ENCODE data around the gene ATG5.
A peak's percentile ranks its signal among the peaks of the same experiment; 100 is the strongest.
"Not testable (repeated sequence)": the region's sequence is repeated elsewhere in the genome, so short reads cannot be mapped to it uniquely, and the experiment has no call there.

The ATG5 gene

GRCh38 chr6:106270414-106270813 is 55.1 kb downstream of the ATG5 start:
- ATAC-seq (replicated peaks; ENCODE audit: extremely low read depth, poor library complexity, severe bottlenecking), result no peak
- Mint-ChIP-seq H3K4me1 (peaks cover 33% of the 10 kb centered on the region), H3K27me3 (no peaks in the 10 kb centered on the region), H3K36me3 (ENCODE audit: insufficient read depth) (peaks cover 3% of the 10 kb centered on the region), H3K9me3 (peaks cover 6% of the 10 kb centered on the region), H3K27ac (ENCODE audit: low read depth) (no peak overlapping the region), H3K4me3 (no peak overlapping the region)
- DNase-seq (ENCODE audit: low spot score in 2 of 2), result no peak

- Mint-ChIP-seq H3K9me3 (peaks cover 14% of the 10 kb centered on the region), H3K4me1 (peaks cover 43% of the 10 kb centered on the region)
- DNase-seq (ENCODE audit: low spot score in 2 of 2); ATAC-seq (replicated peaks; ENCODE audit: extremely low read depth, poor library complexity, severe bottlenecking); H3K27me3 Mint-ChIP-seq; H3K4me3 Mint-ChIP-seq; H3K27ac Mint-ChIP-seq (ENCODE audit: low read depth); H3K36me3 Mint-ChIP-seq (ENCODE audit: insufficient read depth): not testable (repeated sequence)
These were observed 56.2 kb downstream of the ATG5 start for GRCh38 chr6:106269268-106269919.

- not testable (repeated sequence) for H3K36me3 Mint-ChIP-seq (ENCODE audit: insufficient read depth); DNase-seq (ENCODE audit: low spot score in 2 of 2); H3K27ac Mint-ChIP-seq (ENCODE audit: low read depth); H3K27me3 Mint-ChIP-seq; H3K4me3 Mint-ChIP-seq; ATAC-seq (replicated peaks; ENCODE audit: extremely low read depth, poor library complexity, severe bottlenecking)
- peaks cover 14% of the 10 kb centered on the region for H3K9me3 Mint-ChIP-seq
- H3K4me1 Mint-ChIP-seq, result peaks cover 48% of the 10 kb centered on the region
These were observed 57.1 kb downstream of the ATG5 start for GRCh38 chr6:106268500-106268899.

GRCh38 chr6:106264433-106264832 is 61.1 kb downstream of the ATG5 start:
- DNase-seq (ENCODE audit: low spot score in 2 of 2); H3K36me3 Mint-ChIP-seq (ENCODE audit: insufficient read depth); ATAC-seq (replicated peaks; ENCODE audit: extremely low read depth, poor library complexity, severe bottlenecking); H3K4me3 Mint-ChIP-seq; H3K27me3 Mint-ChIP-seq: not testable (repeated sequence)
- peak overlapping the region; percentile 14 for H3K27ac Mint-ChIP-seq (ENCODE audit: low read depth)
- H3K4me1 Mint-ChIP-seq, result peaks cover 51% of the 10 kb centered on the region
- H3K9me3 Mint-ChIP-seq, result peaks cover 14% of the 10 kb centered on the region

- not testable (repeated sequence) for H3K27ac Mint-ChIP-seq (ENCODE audit: low read depth); H3K36me3 Mint-ChIP-seq (ENCODE audit: insufficient read depth); ATAC-seq (replicated peaks; ENCODE audit: extremely low read depth, poor library complexity, severe bottlenecking); H3K4me3 Mint-ChIP-seq; H3K27me3 Mint-ChIP-seq; DNase-seq (ENCODE audit: low spot score in 2 of 2); H3K9me3 Mint-ChIP-seq
- peaks cover 22% of the 10 kb centered on the region for H3K4me1 Mint-ChIP-seq
These were observed 65.8 kb downstream of the ATG5 start for GRCh38 chr6:106259748-106260147.

GRCh38 chr6:106258726-106259125 is 66.8 kb downstream of the ATG5 start:
- Mint-ChIP-seq H3K4me1 (peaks cover 19% of the 10 kb centered on the region), H3K36me3 (ENCODE audit: insufficient read depth) (peaks cover 7% of the 10 kb centered on the region), H3K27ac (ENCODE audit: low read depth) (no peak overlapping the region), H3K4me3 (no peak overlapping the region), H3K27me3 (no peaks in the 10 kb centered on the region), H3K9me3 (no peaks in the 10 kb centered on the region)
- no peak for DNase-seq (ENCODE audit: low spot score in 2 of 2)
- no peak for ATAC-seq (replicated peaks; ENCODE audit: extremely low read depth, poor library complexity, severe bottlenecking)

- Mint-ChIP-seq H3K9me3 (no peaks in the 10 kb centered on the region), H3K27me3 (no peaks in the 10 kb centered on the region), H3K4me1 (peaks cover 24% of the 10 kb centered on the region), H3K4me3 (no peak overlapping the region), H3K36me3 (ENCODE audit: insufficient read depth) (peaks cover 3% of the 10 kb centered on the region), H3K27ac (ENCODE audit: low read depth) (no peak overlapping the region)
- DNase-seq (ENCODE audit: low spot score in 2 of 2) (no peak), ATAC-seq (replicated peaks; ENCODE audit: extremely low read depth, poor library complexity, severe bottlenecking) (no peak)
These were observed 68.4 kb downstream of the ATG5 start for GRCh38 chr6:106257195-106257594.

GRCh38 chr6:106256201-106256968 is 69.2 kb downstream of the ATG5 start:
- no peaks in the 10 kb centered on the region for H3K9me3 Mint-ChIP-seq
- no peak for ATAC-seq (replicated peaks; ENCODE audit: extremely low read depth, poor library complexity, severe bottlenecking)
- H3K4me1 Mint-ChIP-seq, result peaks cover 19% of the 10 kb centered on the region
- no peak for DNase-seq (ENCODE audit: low spot score in 2 of 2)
- no peak overlapping the region for H3K27ac Mint-ChIP-seq (ENCODE audit: low read depth)
- no peaks in the 10 kb centered on the region for H3K36me3 Mint-ChIP-seq (ENCODE audit: insufficient read depth)
- H3K4me3 Mint-ChIP-seq, result no peak overlapping the region
- H3K27me3 Mint-ChIP-seq, result no peaks in the 10 kb centered on the region

GRCh38 chr6:106255306-106255705 is 70.3 kb downstream of the ATG5 start:
- Mint-ChIP-seq H3K27ac (ENCODE audit: low read depth) (no peak overlapping the region), H3K27me3 (no peaks in the 10 kb centered on the region), H3K36me3 (ENCODE audit: insufficient read depth) (peaks cover 4% of the 10 kb centered on the region), H3K9me3 (no peaks in the 10 kb centered on the region), H3K4me1 (peaks cover 26% of the 10 kb centered on the region), H3K4me3 (no peak overlapping the region)
- no peak for ATAC-seq (replicated peaks; ENCODE audit: extremely low read depth, poor library complexity, severe bottlenecking)
- DNase-seq (ENCODE audit: low spot score in 2 of 2), result no peak

GRCh38 chr6:106254636-106255035 is 70.9 kb downstream of the ATG5 start:
- DNase-seq (ENCODE audit: low spot score in 2 of 2), result no peak
- H3K4me3 Mint-ChIP-seq, result no peak overlapping the region
- H3K9me3 Mint-ChIP-seq, result no peaks in the 10 kb centered on the region
- H3K36me3 Mint-ChIP-seq (ENCODE audit: insufficient read depth), result peaks cover 4% of the 10 kb centered on the region
- no peaks in the 10 kb centered on the region for H3K27me3 Mint-ChIP-seq
- peaks cover 33% of the 10 kb centered on the region for H3K4me1 Mint-ChIP-seq
- H3K27ac Mint-ChIP-seq (ENCODE audit: low read depth), result no peak overlapping the region
- ATAC-seq (replicated peaks; ENCODE audit: extremely low read depth, poor library complexity, severe bottlenecking), result no peak

GRCh38 chr6:106253731-106254130 is 71.8 kb downstream of the ATG5 start:
- DNase-seq (ENCODE audit: low spot score in 2 of 2) (no peak), ATAC-seq (replicated peaks; ENCODE audit: extremely low read depth, poor library complexity, severe bottlenecking) (no peak)
- Mint-ChIP-seq H3K4me1 (peaks cover 34% of the 10 kb centered on the region), H3K9me3 (no peaks in the 10 kb centered on the region), H3K36me3 (ENCODE audit: insufficient read depth) (peaks cover 4% of the 10 kb centered on the region), H3K27ac (ENCODE audit: low read depth) (no peak overlapping the region), H3K27me3 (no peaks in the 10 kb centered on the region), H3K4me3 (no peak overlapping the region)

GRCh38 chr6:106253172-106253571 is 72.4 kb downstream of the ATG5 start:
- no peak overlapping the region for H3K4me3 Mint-ChIP-seq
- H3K27me3 Mint-ChIP-seq, result no peaks in the 10 kb centered on the region
- no peak overlapping the region for H3K27ac Mint-ChIP-seq (ENCODE audit: low read depth)
- H3K4me1 Mint-ChIP-seq, result peaks cover 34% of the 10 kb centered on the region
- no peak for DNase-seq (ENCODE audit: low spot score in 2 of 2)
- H3K36me3 Mint-ChIP-seq (ENCODE audit: insufficient read depth), result peaks cover 4% of the 10 kb centered on the region
- no peak for ATAC-seq (replicated peaks; ENCODE audit: extremely low read depth, poor library complexity, severe bottlenecking)
- no peaks in the 10 kb centered on the region for H3K9me3 Mint-ChIP-seq

- ATAC-seq (replicated peaks; ENCODE audit: extremely low read depth, poor library complexity, severe bottlenecking) (no peak), DNase-seq (ENCODE audit: low spot score in 2 of 2) (no peak)
- H3K36me3 Mint-ChIP-seq (ENCODE audit: insufficient read depth), result peaks cover 5% of the 10 kb centered on the region
- H3K27ac Mint-ChIP-seq (ENCODE audit: low read depth), result no peak overlapping the region
- H3K27me3 Mint-ChIP-seq, result no peaks in the 10 kb centered on the region
- peaks cover 34% of the 10 kb centered on the region for H3K4me1 Mint-ChIP-seq
- no peak overlapping the region for H3K4me3 Mint-ChIP-seq
- no peaks in the 10 kb centered on the region for H3K9me3 Mint-ChIP-seq
These were observed 72.9 kb downstream of the ATG5 start for GRCh38 chr6:106252687-106253086.
